Activated T-helper 1 cell treated with anti-CD3 and anti-CD28 coated beads, Interleukin-2, amount 50 U/mL, for 16 hours (primary cell): ENCODE results near the gene PNISR.

Experiments used
- DNase-seq, 2 donors: peaks; one replicate each; pipeline ENCODE4 v3.0.0-alpha.2; 2020; ENCODE audit warnings: low read depth in 1 of 2, low spot score in 1 of 2

The PNISR gene

GRCh38 chr6:99409672-99410071 lies 15.4 kb downstream of the PNISR start:
- DNase-seq = no peak

DNA sequence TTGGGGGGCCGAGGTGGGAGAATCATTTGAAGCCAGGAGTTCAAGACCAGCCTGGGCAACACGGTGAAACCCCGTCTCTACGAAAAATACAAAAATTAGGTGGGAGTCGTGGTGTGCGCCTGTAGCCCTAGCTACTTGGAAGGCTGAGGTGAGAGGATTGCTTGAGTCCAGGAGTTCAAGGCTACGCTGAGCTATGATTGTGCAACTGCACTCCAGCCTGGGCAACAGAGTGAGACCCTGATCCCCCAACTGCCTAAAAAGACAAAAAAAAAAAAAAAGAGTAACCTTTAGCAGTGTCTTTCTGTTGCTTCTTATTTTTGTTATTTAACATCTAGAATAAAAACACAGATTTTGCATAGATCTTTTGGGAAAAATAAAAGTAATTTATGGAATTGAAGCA lies 18.0 kb downstream of the PNISR start:
- no peak for DNase-seq

DNA sequence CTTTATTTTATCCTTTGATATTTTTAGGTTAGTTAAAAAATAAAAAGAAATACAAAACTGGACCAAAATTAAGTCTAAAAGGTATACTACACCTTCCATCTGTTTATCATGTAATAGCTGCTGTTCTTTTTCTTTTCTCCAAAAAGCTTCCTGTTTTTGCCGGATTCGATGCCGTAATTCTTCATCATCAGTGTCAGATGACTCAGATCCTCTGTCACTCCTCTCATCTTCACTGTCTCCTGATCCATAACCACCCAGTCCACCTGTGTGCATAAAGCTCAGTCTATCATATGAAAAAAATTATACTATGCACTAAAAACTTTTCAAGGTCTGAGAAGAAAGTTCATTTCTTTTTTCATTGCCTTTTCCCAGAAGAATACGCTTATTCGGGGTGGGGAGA lies 22.7 kb downstream of the PNISR start:
- DNase-seq = no peak

DNA sequence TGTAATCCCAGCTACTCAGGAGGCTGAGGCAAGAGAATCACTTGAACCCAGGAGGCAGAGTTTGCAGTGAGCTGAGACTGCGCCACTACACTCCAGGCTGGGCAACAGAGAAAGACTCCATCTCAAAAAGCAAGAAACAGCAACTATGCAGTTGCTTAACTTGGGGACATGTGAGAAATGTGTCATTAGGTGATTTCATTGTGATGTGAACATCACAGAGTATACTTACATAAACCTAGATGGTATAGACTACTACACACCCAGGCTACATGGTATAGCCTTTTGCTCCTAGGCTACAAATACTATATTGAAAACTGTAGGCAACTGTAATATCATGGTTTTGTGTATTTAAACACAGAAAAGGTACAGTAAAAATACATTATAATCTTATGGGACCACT lies 27.8 kb downstream of the PNISR start:
- no peak for DNase-seq

- DNase-seq = peak; percentile 39 to 49
Observed at GRCh38 chr6:99393698-99394531, 31.2 kb downstream of the PNISR start, which contains the start of gene COQ3. COQ3 (minus strand) TSS chr6:99394195; CDS start chr6:99394179, 16 bp downstream.

GRCh38 chr6:99393366-99393697 lies 31.8 kb downstream of the PNISR start:
- no peak for DNase-seq

- DNase-seq = no peak
Observed at GRCh38 chr6:99390896-99391295, 34.2 kb downstream of the PNISR start.

- DNase-seq = no peak
Observed at GRCh38 chr6:99384507-99384906, 40.6 kb downstream of the PNISR start.

DNA sequence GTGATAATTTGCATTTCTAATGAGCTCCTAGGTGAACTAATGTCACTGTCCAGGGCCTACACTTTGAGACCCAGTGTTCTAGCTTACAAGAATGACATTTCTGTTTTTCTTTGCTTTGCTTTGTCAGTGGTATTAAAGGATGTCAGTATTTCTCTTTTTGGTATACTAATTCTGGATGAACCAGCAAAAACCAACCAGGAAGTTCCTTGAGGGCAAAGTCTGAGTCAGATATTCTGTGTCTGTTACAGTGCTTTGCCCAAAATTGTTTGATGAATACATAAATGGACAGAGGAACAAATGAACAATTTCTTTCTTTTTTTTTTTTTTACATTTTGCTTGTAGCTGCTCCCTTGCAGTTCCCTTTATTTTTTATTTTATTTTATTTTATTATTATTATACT lies 46.5 kb downstream of the PNISR start:
- DNase-seq = no peak

GRCh38 chr6:99369533-99369932 lies 55.6 kb downstream of the PNISR start:
- no peak for DNase-seq

DNA sequence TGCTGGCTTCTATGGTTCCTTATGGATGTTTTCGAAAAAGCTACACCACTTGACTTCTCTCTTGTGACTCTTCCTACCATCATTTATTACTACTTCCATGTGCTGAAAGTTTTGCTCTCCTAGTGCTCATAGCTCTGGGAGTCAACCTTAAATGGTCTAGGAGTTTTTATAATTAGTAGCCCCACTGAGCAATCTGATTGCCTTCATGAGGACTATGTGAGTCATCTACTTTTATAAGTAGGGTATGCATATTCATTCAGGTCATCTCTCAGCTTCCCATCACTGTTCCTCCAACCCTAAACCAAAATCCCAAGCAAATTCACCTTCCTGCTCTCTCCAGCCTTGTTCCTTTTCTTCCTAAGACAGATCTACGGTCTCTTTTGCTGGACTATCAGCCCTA lies 58.3 kb downstream of the PNISR start:
- no peak for DNase-seq

DNA sequence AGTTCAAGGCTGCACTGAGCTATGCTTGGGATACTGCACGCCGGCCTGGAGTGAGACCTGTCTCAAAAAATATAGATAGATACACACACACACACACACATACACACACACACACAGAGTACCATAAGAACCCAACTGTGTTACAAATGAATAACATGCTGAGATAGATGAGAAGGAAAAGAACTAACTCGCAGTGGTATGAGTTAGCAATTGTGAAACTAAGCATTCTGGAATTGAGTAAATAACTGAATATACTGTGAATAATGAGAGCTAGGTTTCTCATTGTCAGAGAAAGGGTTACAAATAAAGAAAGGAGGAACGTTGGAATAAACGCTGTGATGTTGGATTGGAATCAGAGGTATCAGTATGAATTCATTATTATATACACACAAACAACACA lies 61.1 kb downstream of the PNISR start:
- DNase-seq = no peak

GRCh38 chr6:99362678-99363268 lies 62.3 kb downstream of the PNISR start:
- no peak for DNase-seq

- no peak for DNase-seq
Observed at GRCh38 chr6:99359800-99360199, 65.3 kb downstream of the PNISR start.

- DNase-seq = no peak
Observed at GRCh38 chr6:99356641-99357040, 68.5 kb downstream of the PNISR start.

- DNase-seq = no peak
Observed at GRCh38 chr6:99354983-99355382, 70.1 kb downstream of the PNISR start.

DNA sequence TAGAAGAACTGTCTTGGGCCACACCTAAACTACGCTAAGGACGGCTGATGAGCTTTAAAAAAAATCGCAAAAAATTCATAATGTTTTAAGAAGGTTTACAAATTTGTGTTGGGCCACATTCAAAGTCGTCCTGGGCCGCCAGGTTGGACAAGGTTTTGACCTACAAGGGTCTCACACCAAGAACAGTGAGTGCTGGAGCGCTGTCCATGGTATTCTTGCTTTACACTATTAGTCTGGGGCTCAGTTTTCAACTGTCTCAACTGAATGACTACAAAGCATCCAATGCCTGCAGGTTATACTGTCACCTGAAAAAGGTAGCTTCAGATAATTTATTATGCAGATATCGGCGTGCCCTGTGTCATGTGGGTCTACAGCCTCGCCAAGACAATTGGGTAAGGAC lies 72.0 kb downstream of the PNISR start:
- DNase-seq = no peak

DNA sequence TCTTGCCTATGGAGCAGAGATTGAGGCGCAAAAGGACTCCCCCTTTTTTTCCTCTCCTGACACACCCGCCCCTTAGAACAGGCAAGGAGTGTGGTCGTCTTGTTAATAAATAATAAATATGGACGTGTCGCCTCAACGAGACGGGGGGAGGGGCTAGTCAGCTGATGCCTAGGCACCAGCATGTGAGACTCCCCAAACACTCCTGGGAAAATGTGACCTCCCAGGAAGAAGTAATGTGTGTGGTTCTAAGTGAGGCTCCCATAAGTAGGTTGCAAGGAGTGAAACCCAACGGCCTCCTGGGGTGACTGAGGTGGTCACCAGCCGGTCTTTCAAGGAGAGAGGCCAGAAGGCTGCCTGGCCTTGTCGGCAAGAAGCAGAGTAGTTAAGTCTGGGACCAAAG lies 74.5 kb downstream of the PNISR start:
- no peak for DNase-seq

GRCh38 chr6:99349171-99350141 lies 75.7 kb downstream of the PNISR start, which contains the start of gene FAXC:
FAXC (minus strand) TSS chr6:99349674; CDS start chr6:99349372, 302 bp downstream.
- DNase-seq = no peak

DNA sequence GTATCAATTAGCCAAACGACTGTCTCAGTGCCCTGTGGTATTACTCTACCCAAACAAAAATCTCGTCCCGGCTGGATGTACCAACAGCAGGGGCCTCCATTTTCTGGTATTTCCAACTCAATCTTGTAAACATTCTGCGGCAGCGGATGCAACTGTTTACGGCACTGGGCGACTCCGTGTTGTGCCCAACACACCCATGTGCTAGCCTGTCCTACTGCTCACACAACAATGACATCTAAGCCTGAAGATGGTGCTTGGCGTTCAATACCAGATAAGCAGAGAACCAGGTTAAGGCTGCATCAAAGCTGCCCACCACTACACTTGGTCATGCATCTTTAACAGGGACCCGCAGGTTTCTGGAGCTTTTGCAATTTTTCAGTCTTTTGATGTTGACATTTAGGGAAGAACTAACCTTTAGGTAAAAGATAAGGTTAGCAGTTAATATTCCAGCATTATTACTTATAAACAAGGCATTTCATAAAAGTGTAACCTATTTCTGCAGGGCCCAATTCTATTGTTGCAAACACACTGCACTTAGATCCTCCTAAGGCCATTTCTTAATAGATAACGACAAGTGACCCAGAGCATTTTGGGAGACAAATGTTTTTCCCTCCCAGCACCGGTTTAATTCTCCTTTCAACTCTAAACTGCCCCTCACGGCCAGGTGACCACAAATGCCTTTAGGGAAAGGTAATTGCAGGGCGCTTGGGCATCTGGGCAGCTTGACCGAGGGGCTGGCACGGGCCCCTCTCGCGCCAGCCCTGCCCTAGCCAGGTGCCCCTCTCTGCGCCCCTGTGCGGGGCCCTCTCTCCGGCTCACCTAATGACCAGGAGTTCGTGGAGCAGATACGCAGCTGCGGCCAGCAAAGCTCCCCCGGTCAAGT lies 76.6 kb downstream of the PNISR start:
- DNase-seq = no peak
